Measurements from ENCODE around the gene PGLYRP2. TPM values are rescaled to one million over a fixed set of nuclear protein-coding genes. Genes with fewer than 3 reads are reported as not detected.

The PGLYRP2 gene
- polyA plus RNA-seq: under 1 TPM in 1 of 4 donors, not detected in 3; 0.54 TPM
- long read RNA-seq, donor 1: 0 reads
- long read RNA-seq, donor 2: 0 reads
- long read RNA-seq, donor 3: 0 reads
- long read RNA-seq, donor 4: 0 reads
- long read RNA-seq, donor 5: 0 reads
- long read RNA-seq, donor 6: 0 reads
- long read RNA-seq, donor 7: 0 reads
- long read RNA-seq, donor 8: 0 reads
- long read RNA-seq, donor 9: 0 reads
- long read RNA-seq, donor 10: 0 reads

GRCh38 chr19:15479391-15480345 lies at the start of gene PGLYRP2:
Gene PGLYRP2, minus strand, starts transcription at chr19:15479501. Its CDS starts 130 bp downstream, at chr19:15479371.
- WGBS, 3 donors: 52 to 58% (median 54%) methylated on average over 16 of the region's 16 CpGs
- no peaks in the 10 kb centered on the region for H3K4me1 ChIP-seq (ENCODE audit: control insufficient read depth in 3 of 3, insufficient read depth in 2 of 3, low read depth in 1 of 3, low read length in 2 of 3)
- no peaks in the 10 kb centered on the region for H3K36me3 ChIP-seq (ENCODE audit: control insufficient read depth in 3 of 3, insufficient read depth in 2 of 3, low read depth in 1 of 3, low read length in 3 of 3)
- H3K4me3 ChIP-seq (ENCODE audit: low read depth in 1 of 3, low read length in 3 of 3): no peak within 1 kb of the TSS
- FAIRE-seq (no peak), DNase-seq (no peak)
- H3K27ac ChIP-seq (ENCODE audit: low read depth in 1 of 3, low read length in 2 of 3): no peak within 1 kb of the TSS
- H3K9me3 ChIP-seq (ENCODE audit: control insufficient read depth in 2 of 2, insufficient read depth in 1 of 2, low read depth in 1 of 2, low read length in 1 of 2): peaks cover 0 to 6% of the 10 kb centered on the region in 2 donors
- H3K27me3 ChIP-seq (ENCODE audit: control insufficient read depth in 3 of 3, insufficient read depth in 3 of 3, low read length in 3 of 3): no peaks in the 10 kb centered on the region

- no peak for FAIRE-seq
- H3K36me3 ChIP-seq (ENCODE audit: control insufficient read depth in 3 of 3, insufficient read depth in 2 of 3, low read depth in 1 of 3, low read length in 3 of 3): no peaks in the 10 kb centered on the region
- H3K27me3 ChIP-seq (ENCODE audit: control insufficient read depth in 3 of 3, insufficient read depth in 3 of 3, low read length in 3 of 3): no peaks in the 10 kb centered on the region
- 62 to 69% (median 65%) methylated on average over 3 of the region's 3 CpGs for WGBS, 3 donors
- DNase-seq: no peak
- no peak overlapping the region for H3K4me3 ChIP-seq (ENCODE audit: low read depth in 1 of 3, low read length in 3 of 3)
- H3K27ac ChIP-seq (ENCODE audit: low read depth in 1 of 3, low read length in 2 of 3): no peak overlapping the region
- no peaks in the 10 kb centered on the region for H3K4me1 ChIP-seq (ENCODE audit: control insufficient read depth in 3 of 3, insufficient read depth in 2 of 3, low read depth in 1 of 3, low read length in 2 of 3)
- peaks cover 0 to 3% of the 10 kb centered on the region in 2 donors for H3K9me3 ChIP-seq (ENCODE audit: control insufficient read depth in 2 of 2, insufficient read depth in 1 of 2, low read depth in 1 of 2, low read length in 1 of 2)
Measured at GRCh38 chr19:15527705-15528104, 48.4 kb upstream of the PGLYRP2 start.

- Histone ChIP-seq H3K9me3 (ENCODE audit: control insufficient read depth in 2 of 2, insufficient read depth in 1 of 2, low read depth in 1 of 2, low read length in 1 of 2) (peaks cover 0 to 3% of the 10 kb centered on the region in 2 donors), H3K36me3 (ENCODE audit: control insufficient read depth in 3 of 3, insufficient read depth in 2 of 3, low read depth in 1 of 3, low read length in 3 of 3) (no peaks in the 10 kb centered on the region), H3K27ac (ENCODE audit: low read depth in 1 of 3, low read length in 2 of 3) (no peak overlapping the region), H3K4me1 (ENCODE audit: control insufficient read depth in 3 of 3, insufficient read depth in 2 of 3, low read depth in 1 of 3, low read length in 2 of 3) (no peaks in the 10 kb centered on the region), H3K4me3 (ENCODE audit: low read depth in 1 of 3, low read length in 3 of 3) (no peak overlapping the region), H3K27me3 (ENCODE audit: control insufficient read depth in 3 of 3, insufficient read depth in 3 of 3, low read length in 3 of 3) (no peaks in the 10 kb centered on the region)
- DNase-seq (no peak), FAIRE-seq (no peak)
- 55 to 79% (median 67%) methylated on average over 2 of the region's 2 CpGs for WGBS, 3 donors
Measured at GRCh38 chr19:15526408-15526807, 47.1 kb upstream of the PGLYRP2 start.

- Histone ChIP-seq H3K4me3 (ENCODE audit: low read depth in 1 of 3, low read length in 3 of 3) (no peak overlapping the region), H3K9me3 (ENCODE audit: control insufficient read depth in 2 of 2, insufficient read depth in 1 of 2, low read depth in 1 of 2, low read length in 1 of 2) (peaks cover 0 to 3% of the 10 kb centered on the region in 2 donors), H3K27me3 (ENCODE audit: control insufficient read depth in 3 of 3, insufficient read depth in 3 of 3, low read length in 3 of 3) (no peaks in the 10 kb centered on the region), H3K27ac (ENCODE audit: low read depth in 1 of 3, low read length in 2 of 3) (no peak overlapping the region), H3K36me3 (ENCODE audit: control insufficient read depth in 3 of 3, insufficient read depth in 2 of 3, low read depth in 1 of 3, low read length in 3 of 3) (no peaks in the 10 kb centered on the region), H3K4me1 (ENCODE audit: control insufficient read depth in 3 of 3, insufficient read depth in 2 of 3, low read depth in 1 of 3, low read length in 2 of 3) (no peaks in the 10 kb centered on the region)
- FAIRE-seq (no peak), DNase-seq (no peak)
- WGBS, 3 donors: 79 to 86% (median 86%) methylated on average over 14 to 15 of the region's 15 CpGs
Measured at GRCh38 chr19:15525291-15525690, 46.0 kb upstream of the PGLYRP2 start.

- H3K36me3 ChIP-seq (ENCODE audit: control insufficient read depth in 3 of 3, insufficient read depth in 2 of 3, low read depth in 1 of 3, low read length in 3 of 3): no peaks in the 10 kb centered on the region
- no peaks in the 10 kb centered on the region for H3K27me3 ChIP-seq (ENCODE audit: control insufficient read depth in 3 of 3, insufficient read depth in 3 of 3, low read length in 3 of 3)
- H3K27ac ChIP-seq (ENCODE audit: low read depth in 1 of 3, low read length in 2 of 3): no peak overlapping the region
- FAIRE-seq: no peak
- no peaks in the 10 kb centered on the region for H3K9me3 ChIP-seq (ENCODE audit: control insufficient read depth in 2 of 2, insufficient read depth in 1 of 2, low read depth in 1 of 2, low read length in 1 of 2)
- no peaks in the 10 kb centered on the region for H3K4me1 ChIP-seq (ENCODE audit: control insufficient read depth in 3 of 3, insufficient read depth in 2 of 3, low read depth in 1 of 3, low read length in 2 of 3)
- no peak for DNase-seq
- 68 to 79% (median 74%) methylated on average over 5 of the region's 5 CpGs for WGBS, 3 donors
- H3K4me3 ChIP-seq (ENCODE audit: low read depth in 1 of 3, low read length in 3 of 3): no peak overlapping the region
Measured at GRCh38 chr19:15524781-15525180, 45.5 kb upstream of the PGLYRP2 start.

GRCh38 chr19:15519433-15519976 lies 40.2 kb upstream of the PGLYRP2 start:
- no peaks in the 10 kb centered on the region for H3K36me3 ChIP-seq (ENCODE audit: control insufficient read depth in 3 of 3, insufficient read depth in 2 of 3, low read depth in 1 of 3, low read length in 3 of 3)
- H3K4me3 ChIP-seq (ENCODE audit: low read depth in 1 of 3, low read length in 3 of 3): no peak overlapping the region
- no peak overlapping the region for H3K27ac ChIP-seq (ENCODE audit: low read depth in 1 of 3, low read length in 2 of 3)
- DNase-seq (no peak), FAIRE-seq (no peak)
- WGBS, 3 donors: 66 to 78% (median 75%) methylated on average over 6 of the region's 6 CpGs
- no peaks in the 10 kb centered on the region for H3K27me3 ChIP-seq (ENCODE audit: control insufficient read depth in 3 of 3, insufficient read depth in 3 of 3, low read length in 3 of 3)
- no peaks in the 10 kb centered on the region for H3K9me3 ChIP-seq (ENCODE audit: control insufficient read depth in 2 of 2, insufficient read depth in 1 of 2, low read depth in 1 of 2, low read length in 1 of 2)
- H3K4me1 ChIP-seq (ENCODE audit: control insufficient read depth in 3 of 3, insufficient read depth in 2 of 3, low read depth in 1 of 3, low read length in 2 of 3): no peaks in the 10 kb centered on the region

GRCh38 chr19:15517778-15518177 lies 38.5 kb upstream of the PGLYRP2 start:
- no peak for FAIRE-seq
- no peaks in the 10 kb centered on the region for H3K27me3 ChIP-seq (ENCODE audit: control insufficient read depth in 3 of 3, insufficient read depth in 3 of 3, low read length in 3 of 3)
- H3K4me1 ChIP-seq (ENCODE audit: control insufficient read depth in 3 of 3, insufficient read depth in 2 of 3, low read depth in 1 of 3, low read length in 2 of 3): no peaks in the 10 kb centered on the region
- no peaks in the 10 kb centered on the region for H3K9me3 ChIP-seq (ENCODE audit: control insufficient read depth in 2 of 2, insufficient read depth in 1 of 2, low read depth in 1 of 2, low read length in 1 of 2)
- 85 to 95% (median 86%) methylated on average over 1 of the region's 1 CpG for WGBS, 3 donors
- H3K27ac ChIP-seq (ENCODE audit: low read depth in 1 of 3, low read length in 2 of 3): no peak overlapping the region
- no peaks in the 10 kb centered on the region for H3K36me3 ChIP-seq (ENCODE audit: control insufficient read depth in 3 of 3, insufficient read depth in 2 of 3, low read depth in 1 of 3, low read length in 3 of 3)
- no peak for DNase-seq
- no peak overlapping the region for H3K4me3 ChIP-seq (ENCODE audit: low read depth in 1 of 3, low read length in 3 of 3)

GRCh38 chr19:15516363-15516762 lies 37.1 kb upstream of the PGLYRP2 start:
- Histone ChIP-seq H3K27me3 (ENCODE audit: control insufficient read depth in 3 of 3, insufficient read depth in 3 of 3, low read length in 3 of 3) (peaks cover 0 to 3% (median 0%) of the 10 kb centered on the region in 3 donors), H3K4me1 (ENCODE audit: control insufficient read depth in 3 of 3, insufficient read depth in 2 of 3, low read depth in 1 of 3, low read length in 2 of 3) (no peaks in the 10 kb centered on the region), H3K9me3 (ENCODE audit: control insufficient read depth in 2 of 2, insufficient read depth in 1 of 2, low read depth in 1 of 2, low read length in 1 of 2) (no peaks in the 10 kb centered on the region), H3K27ac (ENCODE audit: low read depth in 1 of 3, low read length in 2 of 3) (no peak overlapping the region), H3K36me3 (ENCODE audit: control insufficient read depth in 3 of 3, insufficient read depth in 2 of 3, low read depth in 1 of 3, low read length in 3 of 3) (no peaks in the 10 kb centered on the region), H3K4me3 (ENCODE audit: low read depth in 1 of 3, low read length in 3 of 3) (no peak overlapping the region)
- FAIRE-seq (no peak), DNase-seq (no peak)
- 90 to 96% (median 94%) methylated on average over 3 of the region's 3 CpGs for WGBS, 3 donors
